Measurements from ENCODE around the gene PLEKHG3. TPM values are rescaled to one million over a fixed set of nuclear protein-coding genes. Genes with fewer than 3 reads are reported as not detected.

The PLEKHG3 gene
- total and polyA plus RNA-seq, 7 donors, result 1.9 to 8.2 (median 5.2) TPM

- DNase-seq, result no peak
Observed at GRCh38 chr14:64770751-64771150, 66.5 kb downstream of the PLEKHG3 start.

DNA sequence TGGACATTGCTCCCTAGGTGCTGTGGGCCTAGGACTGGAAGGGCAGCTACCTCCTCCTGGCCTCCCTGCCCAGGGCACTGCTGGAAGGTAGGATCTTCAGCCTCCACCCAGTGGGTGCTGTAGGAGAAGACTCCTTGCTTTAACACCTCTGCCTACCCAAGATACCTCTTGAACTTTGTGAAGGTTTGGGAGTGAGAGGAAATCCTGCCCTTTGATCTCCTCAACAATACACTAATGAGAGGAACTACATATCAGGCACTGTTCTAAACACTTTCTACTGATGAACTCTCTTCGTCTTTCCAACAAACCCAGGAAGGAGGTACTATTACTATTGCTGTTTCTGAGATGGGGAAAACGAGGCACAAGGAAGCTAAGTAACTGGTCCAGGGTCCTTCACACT, 66.9 kb downstream of the PLEKHG3 start:
- TF ChIP-seq, protein P1, sequence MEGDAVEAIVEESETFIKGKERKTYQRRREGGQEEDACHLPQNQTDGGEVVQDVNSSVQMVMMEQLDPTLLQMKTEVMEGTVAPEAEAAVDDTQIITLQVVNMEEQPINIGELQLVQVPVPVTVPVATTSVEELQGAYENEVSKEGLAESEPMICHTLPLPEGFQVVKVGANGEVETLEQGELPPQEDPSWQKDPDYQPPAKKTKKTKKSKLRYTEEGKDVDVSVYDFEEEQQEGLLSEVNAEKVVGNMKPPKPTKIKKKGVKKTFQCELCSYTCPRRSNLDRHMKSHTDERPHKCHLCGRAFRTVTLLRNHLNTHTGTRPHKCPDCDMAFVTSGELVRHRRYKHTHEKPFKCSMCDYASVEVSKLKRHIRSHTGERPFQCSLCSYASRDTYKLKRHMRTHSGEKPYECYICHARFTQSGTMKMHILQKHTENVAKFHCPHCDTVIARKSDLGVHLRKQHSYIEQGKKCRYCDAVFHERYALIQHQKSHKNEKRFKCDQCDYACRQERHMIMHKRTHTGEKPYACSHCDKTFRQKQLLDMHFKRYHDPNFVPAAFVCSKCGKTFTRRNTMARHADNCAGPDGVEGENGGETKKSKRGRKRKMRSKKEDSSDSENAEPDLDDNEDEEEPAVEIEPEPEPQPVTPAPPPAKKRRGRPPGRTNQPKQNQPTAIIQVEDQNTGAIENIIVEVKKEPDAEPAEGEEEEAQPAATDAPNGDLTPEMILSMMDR (IDR thresholded peaks at IDR 0.05), result no peak
- H3K4me1 ChIP-seq, result no peaks in the 10 kb centered on the region
- no peaks in the 10 kb centered on the region for H3K9me3 ChIP-seq
- 68 to 87% (median 82%) methylated on average over 2 of the region's 2 CpGs for WGBS, 3 donors
- ATAC-seq, result no peak
- intact Hi-C loops (cut with DNase I), result no loop called here
- no peak for DNase-seq
- no peak overlapping the region for H3K27ac ChIP-seq
- H3K27me3 ChIP-seq (ENCODE audit: insufficient read depth in 3 of 3, low read length in 2 of 3), result no peaks in the 10 kb centered on the region
- no peak overlapping the region for H3K4me3 ChIP-seq
- peaks cover 0 to 100% of the 10 kb centered on the region in 2 donors for H3K36me3 ChIP-seq (ENCODE audit: insufficient read depth in 1 of 2, low read depth in 1 of 2)

More at GRCh38 chr14:64770751-64771150, 66.5 kb downstream of the PLEKHG3 start:
- TF ChIP-seq, protein P1 (IDR thresholded peaks at IDR 0.05), result no peak
- Histone ChIP-seq H3K4me3 (no peak overlapping the region), H3K4me1 (no peaks in the 10 kb centered on the region), H3K9me3 (no peaks in the 10 kb centered on the region), H3K36me3 (ENCODE audit: insufficient read depth in 1 of 2, low read depth in 1 of 2) (peaks cover 0 to 99% of the 10 kb centered on the region in 2 donors), H3K27ac (no peak overlapping the region), H3K27me3 (ENCODE audit: insufficient read depth in 3 of 3, low read length in 2 of 3) (no peaks in the 10 kb centered on the region)
- intact Hi-C loops (cut with DNase I), result no loop called here
- no peak for ATAC-seq
- 83 to 89% (median 83%) methylated on average over 18 of the region's 18 CpGs for WGBS, 3 donors

DNA sequence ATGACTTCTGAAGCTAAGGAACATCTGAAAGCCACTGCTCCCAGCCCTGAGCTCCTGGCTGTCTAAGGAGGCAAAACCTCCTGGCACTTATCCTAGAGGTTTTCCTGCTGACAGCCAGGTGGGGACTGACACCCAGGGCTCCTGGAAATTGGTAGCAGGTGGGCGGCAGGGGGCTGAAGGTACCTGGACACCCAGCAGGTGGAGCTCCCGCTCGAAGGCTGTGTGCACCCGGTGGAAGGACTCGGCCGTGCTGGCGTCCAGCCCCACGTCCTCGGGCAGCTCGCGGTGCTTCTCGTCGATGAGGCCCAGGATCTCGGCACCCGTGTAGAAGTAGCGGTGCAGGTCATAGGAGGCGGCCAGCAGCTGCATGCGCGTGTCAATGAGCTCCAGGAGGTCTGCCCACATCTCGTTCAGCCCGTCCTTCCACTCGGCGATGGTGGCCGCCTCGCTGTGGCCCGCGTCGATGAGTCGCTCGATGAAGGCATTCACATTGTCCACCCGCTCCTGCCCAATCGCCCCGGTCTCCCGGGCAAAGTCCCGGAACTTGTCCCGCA, 68.2 kb downstream of the PLEKHG3 start:
- DNase-seq (no peak), ATAC-seq (no peak)
- intact Hi-C loops (cut with DNase I), result no loop called here
- H3K36me3 ChIP-seq (ENCODE audit: insufficient read depth in 1 of 2, low read depth in 1 of 2), result peaks cover 0 to 100% of the 10 kb centered on the region in 2 donors
- H3K27me3 ChIP-seq (ENCODE audit: insufficient read depth in 3 of 3, low read length in 2 of 3), result no peaks in the 10 kb centered on the region
- H3K4me3 ChIP-seq, result no peak overlapping the region
- no peaks in the 10 kb centered on the region for H3K4me1 ChIP-seq
- H3K9me3 ChIP-seq, result no peaks in the 10 kb centered on the region
- WGBS, 3 donors, result 91 to 93% (median 91%) methylated on average over 36 of the region's 36 CpGs
- TF ChIP-seq, protein P1 (IDR thresholded peaks at IDR 0.05), result no peak
- H3K27ac ChIP-seq, result no peak overlapping the region

- ATAC-seq (no peak), DNase-seq (no peak)
- 92 to 97% (median 95%) methylated on average over 18 of the region's 18 CpGs for WGBS, 3 donors
- TF ChIP-seq, protein P1 (IDR thresholded peaks at IDR 0.05), result no peak
- H3K27ac ChIP-seq, result no peak overlapping the region
- intact Hi-C loops (cut with DNase I), result no loop called here
- no peaks in the 10 kb centered on the region for H3K4me1 ChIP-seq
- H3K27me3 ChIP-seq (ENCODE audit: insufficient read depth in 3 of 3, low read length in 2 of 3), result no peaks in the 10 kb centered on the region
- peaks cover 0 to 100% of the 10 kb centered on the region in 2 donors for H3K36me3 ChIP-seq (ENCODE audit: insufficient read depth in 1 of 2, low read depth in 1 of 2)
- no peaks in the 10 kb centered on the region for H3K9me3 ChIP-seq
- no peak overlapping the region for H3K4me3 ChIP-seq
Observed at GRCh38 chr14:64773046-64773445, 68.8 kb downstream of the PLEKHG3 start.

DNA sequence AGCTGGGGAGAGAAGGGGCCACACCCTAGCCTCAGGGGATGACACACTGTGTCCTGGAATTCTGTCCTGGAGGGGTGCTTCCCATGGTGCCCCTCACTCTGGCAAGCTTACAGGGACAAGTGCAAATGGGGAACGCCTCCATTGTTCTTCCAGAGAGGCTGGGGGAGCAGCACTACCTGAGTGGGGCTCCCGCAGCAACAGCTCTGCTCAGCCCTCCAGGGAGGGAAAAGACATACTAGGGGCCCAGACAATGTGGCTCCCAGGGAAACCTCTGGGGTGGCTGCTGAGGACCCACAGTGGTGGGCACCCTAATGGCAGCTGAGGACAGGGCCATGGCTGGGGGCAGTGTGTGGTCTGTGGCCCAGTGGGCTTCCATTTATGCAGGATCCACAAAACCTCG, 69.4 kb downstream of the PLEKHG3 start:
- TF ChIP-seq, protein P1 (IDR thresholded peaks at IDR 0.05), result no peak
- DNase-seq, result no peak
- WGBS, 3 donors, result 85 to 98% (median 98%) methylated on average over 3 of the region's 3 CpGs
- Histone ChIP-seq H3K27me3 (ENCODE audit: insufficient read depth in 3 of 3, low read length in 2 of 3) (no peaks in the 10 kb centered on the region), H3K36me3 (ENCODE audit: insufficient read depth in 1 of 2, low read depth in 1 of 2) (peaks cover 0 to 100% of the 10 kb centered on the region in 2 donors), H3K27ac (no peak overlapping the region), H3K4me1 (peaks cover 3% of the 10 kb centered on the region), H3K9me3 (no peaks in the 10 kb centered on the region), H3K4me3 (no peak overlapping the region)
- ATAC-seq, result peak in 1 of 4 donors; percentile 9
- intact Hi-C loops (cut with DNase I), result no loop called here
